HL-60 (cell line): ENCODE results near the gene LRRN4CL.

Experiments
- CTCF ChIP-seq: IDR thresholded peaks from one replicate; pipeline ENCODE4 v1.5.1; 2011; ENCODE audit warnings: low read length, control low read depth, inconsistent platforms; ENCODE audit not compliant: insufficient read depth
- POLR2AphosphoS5 ChIP-seq: IDR thresholded peaks from 2 replicates; pipeline ENCODE4 v1.6.1; 2012; ENCODE audit warnings: low read depth
- REST ChIP-seq: IDR thresholded peaks from 2 replicates; pipeline ENCODE4 v1.6.1; 2012; ENCODE audit warnings: low read depth; ENCODE audit not compliant: insufficient replicate concordance

GRCh38 chr11:62678770-62679696 lies 10.3 kb downstream of the LRRN4CL start, which contains the start of gene UBXN1:
- TF ChIP-seq CTCF, result no peak
- peak; percentile 36 for TF ChIP-seq REST
- TF ChIP-seq POLR2AphosphoS5, result peak; percentile 74; the same call in 1 of the 2 replicates
